HL-60 (cell line): ENCODE measurements around the gene PGS1.

Experiments
- DNase-seq, 2 experiments: peaks; one replicate each; pipeline ENCODE4 v3.0.0-alpha.2; 2010 to 2020; ENCODE audit warnings: low read depth in 1 of 2, low spot score in 1 of 2
- H3K27ac ChIP-seq: fragments of 250-450 bp; sonication (Bioruptor Pico); replicated peaks from 2 replicates; pipeline ENCODE4 v1.5.1; 2020; ENCODE audit warnings: mild to moderate bottlenecking, moderate library complexity
- H3K27me3 ChIP-seq: fragments of 250-450 bp; sonication (Bioruptor Pico); 2 replicates; pipeline ENCODE4 v1.5.1; 2021; ENCODE audit warnings: mild to moderate bottlenecking, moderate library complexity; ENCODE audit not compliant: insufficient read depth, poor library complexity, severe bottlenecking
- H3K4me3 ChIP-seq: replicated peaks from 2 replicates; pipeline ENCODE4 v1.5.1; 2011; ENCODE audit warnings: mild to moderate bottlenecking, control low read depth, low read length; ENCODE audit not compliant: insufficient read depth
- GABPA ChIP-seq: IDR thresholded peaks from 2 replicates; pipeline ENCODE4 v1.6.1; 2012; ENCODE audit warnings: low read depth
- POLR2AphosphoS5 ChIP-seq: IDR thresholded peaks from 2 replicates; pipeline ENCODE4 v1.6.1; 2012; ENCODE audit warnings: low read depth
- SPI1 ChIP-seq: IDR thresholded peaks from 2 replicates; pipeline ENCODE4 v1.6.1; 2012; ENCODE audit warnings: low read depth, mild to moderate bottlenecking, borderline replicate concordance
- TF ChIP-seq, protein P1 (sequence below): IDR thresholded peaks from one replicate; pipeline ENCODE4 v1.5.1; 2011; ENCODE audit warnings: low read length, control low read depth, inconsistent platforms; ENCODE audit not compliant: insufficient read depth
- TF ChIP-seq, protein P2 (sequence below): IDR thresholded peaks from 2 replicates; pipeline ENCODE4 v1.6.1; 2012; ENCODE audit warnings: low read depth; ENCODE audit not compliant: insufficient replicate concordance

Gene PGS1

DNA sequence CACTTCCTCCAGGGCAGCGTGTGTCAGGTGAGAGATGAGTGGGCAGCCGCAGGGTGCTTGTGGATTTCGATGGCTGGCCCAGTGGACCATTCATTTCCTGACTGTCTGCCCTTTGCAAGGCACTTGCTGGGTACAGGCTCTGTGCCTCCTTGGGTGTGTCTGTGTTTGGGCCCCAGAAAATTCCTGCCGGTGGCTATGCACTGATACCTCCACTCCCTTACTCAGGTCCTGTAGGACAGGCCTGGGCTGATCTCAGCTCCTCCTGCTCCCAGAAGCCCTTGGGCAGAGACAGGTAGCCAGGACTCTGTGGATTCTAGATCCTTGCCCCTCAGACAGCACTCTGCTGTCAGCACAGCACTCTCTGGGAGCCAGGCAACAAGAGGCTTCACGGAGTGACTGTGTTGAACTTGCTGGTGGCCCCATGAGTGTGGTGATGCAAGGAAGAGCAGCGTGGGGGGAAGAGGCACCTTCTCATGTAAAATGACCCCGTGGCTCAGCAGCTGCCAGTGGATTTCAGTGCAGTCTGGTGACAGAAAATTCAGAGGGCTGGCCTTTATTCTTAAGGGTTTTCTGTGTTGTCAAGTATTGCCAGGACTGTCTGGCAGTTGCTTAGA lies 29.0 kb downstream of the PGS1 start:
- Histone ChIP-seq H3K27ac (no peak overlapping the region), H3K4me3 (no peak overlapping the region), H3K27me3 (no peaks in the 10 kb centered on the region)
- DNase-seq = no peak
- TF ChIP-seq, protein P1, sequence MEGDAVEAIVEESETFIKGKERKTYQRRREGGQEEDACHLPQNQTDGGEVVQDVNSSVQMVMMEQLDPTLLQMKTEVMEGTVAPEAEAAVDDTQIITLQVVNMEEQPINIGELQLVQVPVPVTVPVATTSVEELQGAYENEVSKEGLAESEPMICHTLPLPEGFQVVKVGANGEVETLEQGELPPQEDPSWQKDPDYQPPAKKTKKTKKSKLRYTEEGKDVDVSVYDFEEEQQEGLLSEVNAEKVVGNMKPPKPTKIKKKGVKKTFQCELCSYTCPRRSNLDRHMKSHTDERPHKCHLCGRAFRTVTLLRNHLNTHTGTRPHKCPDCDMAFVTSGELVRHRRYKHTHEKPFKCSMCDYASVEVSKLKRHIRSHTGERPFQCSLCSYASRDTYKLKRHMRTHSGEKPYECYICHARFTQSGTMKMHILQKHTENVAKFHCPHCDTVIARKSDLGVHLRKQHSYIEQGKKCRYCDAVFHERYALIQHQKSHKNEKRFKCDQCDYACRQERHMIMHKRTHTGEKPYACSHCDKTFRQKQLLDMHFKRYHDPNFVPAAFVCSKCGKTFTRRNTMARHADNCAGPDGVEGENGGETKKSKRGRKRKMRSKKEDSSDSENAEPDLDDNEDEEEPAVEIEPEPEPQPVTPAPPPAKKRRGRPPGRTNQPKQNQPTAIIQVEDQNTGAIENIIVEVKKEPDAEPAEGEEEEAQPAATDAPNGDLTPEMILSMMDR = no peak
- TF ChIP-seq, protein P2, sequence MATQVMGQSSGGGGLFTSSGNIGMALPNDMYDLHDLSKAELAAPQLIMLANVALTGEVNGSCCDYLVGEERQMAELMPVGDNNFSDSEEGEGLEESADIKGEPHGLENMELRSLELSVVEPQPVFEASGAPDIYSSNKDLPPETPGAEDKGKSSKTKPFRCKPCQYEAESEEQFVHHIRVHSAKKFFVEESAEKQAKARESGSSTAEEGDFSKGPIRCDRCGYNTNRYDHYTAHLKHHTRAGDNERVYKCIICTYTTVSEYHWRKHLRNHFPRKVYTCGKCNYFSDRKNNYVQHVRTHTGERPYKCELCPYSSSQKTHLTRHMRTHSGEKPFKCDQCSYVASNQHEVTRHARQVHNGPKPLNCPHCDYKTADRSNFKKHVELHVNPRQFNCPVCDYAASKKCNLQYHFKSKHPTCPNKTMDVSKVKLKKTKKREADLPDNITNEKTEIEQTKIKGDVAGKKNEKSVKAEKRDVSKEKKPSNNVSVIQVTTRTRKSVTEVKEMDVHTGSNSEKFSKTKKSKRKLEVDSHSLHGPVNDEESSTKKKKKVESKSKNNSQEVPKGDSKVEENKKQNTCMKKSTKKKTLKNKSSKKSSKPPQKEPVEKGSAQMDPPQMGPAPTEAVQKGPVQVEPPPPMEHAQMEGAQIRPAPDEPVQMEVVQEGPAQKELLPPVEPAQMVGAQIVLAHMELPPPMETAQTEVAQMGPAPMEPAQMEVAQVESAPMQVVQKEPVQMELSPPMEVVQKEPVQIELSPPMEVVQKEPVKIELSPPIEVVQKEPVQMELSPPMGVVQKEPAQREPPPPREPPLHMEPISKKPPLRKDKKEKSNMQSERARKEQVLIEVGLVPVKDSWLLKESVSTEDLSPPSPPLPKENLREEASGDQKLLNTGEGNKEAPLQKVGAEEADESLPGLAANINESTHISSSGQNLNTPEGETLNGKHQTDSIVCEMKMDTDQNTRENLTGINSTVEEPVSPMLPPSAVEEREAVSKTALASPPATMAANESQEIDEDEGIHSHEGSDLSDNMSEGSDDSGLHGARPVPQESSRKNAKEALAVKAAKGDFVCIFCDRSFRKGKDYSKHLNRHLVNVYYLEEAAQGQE = no peak
- TF ChIP-seq SPI1 = no peak

DNA sequence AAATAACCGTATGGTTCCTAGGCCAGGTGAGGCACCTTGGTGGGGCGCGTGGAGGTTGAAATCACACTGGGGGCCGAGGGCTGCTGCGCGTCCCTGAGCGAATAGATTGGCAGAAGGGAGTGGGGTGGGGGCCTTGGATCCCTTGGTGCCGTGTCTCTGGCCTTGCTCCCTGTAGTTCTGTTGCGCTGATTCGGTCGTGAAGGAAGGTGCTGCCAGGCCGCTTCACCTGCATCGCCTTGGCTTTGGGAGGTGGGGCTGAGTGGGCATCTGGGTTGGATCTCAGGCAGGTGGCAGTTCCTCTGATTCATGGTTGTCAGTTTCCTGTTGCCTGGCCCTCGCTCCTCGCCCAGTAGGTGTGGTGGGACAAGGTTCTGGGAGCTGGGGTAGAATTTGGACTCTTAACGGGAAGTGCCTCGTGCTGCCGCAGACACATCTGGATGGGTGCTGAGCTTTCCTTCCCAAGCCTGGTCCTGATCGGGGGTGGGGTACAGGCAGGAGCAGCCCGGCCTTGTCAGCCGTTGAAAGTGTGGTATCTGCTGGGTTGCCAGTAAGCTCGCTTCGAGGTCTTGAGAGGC lies 30.1 kb downstream of the PGS1 start:
- no peak for DNase-seq
- H3K27ac ChIP-seq = no peak overlapping the region

DNA sequence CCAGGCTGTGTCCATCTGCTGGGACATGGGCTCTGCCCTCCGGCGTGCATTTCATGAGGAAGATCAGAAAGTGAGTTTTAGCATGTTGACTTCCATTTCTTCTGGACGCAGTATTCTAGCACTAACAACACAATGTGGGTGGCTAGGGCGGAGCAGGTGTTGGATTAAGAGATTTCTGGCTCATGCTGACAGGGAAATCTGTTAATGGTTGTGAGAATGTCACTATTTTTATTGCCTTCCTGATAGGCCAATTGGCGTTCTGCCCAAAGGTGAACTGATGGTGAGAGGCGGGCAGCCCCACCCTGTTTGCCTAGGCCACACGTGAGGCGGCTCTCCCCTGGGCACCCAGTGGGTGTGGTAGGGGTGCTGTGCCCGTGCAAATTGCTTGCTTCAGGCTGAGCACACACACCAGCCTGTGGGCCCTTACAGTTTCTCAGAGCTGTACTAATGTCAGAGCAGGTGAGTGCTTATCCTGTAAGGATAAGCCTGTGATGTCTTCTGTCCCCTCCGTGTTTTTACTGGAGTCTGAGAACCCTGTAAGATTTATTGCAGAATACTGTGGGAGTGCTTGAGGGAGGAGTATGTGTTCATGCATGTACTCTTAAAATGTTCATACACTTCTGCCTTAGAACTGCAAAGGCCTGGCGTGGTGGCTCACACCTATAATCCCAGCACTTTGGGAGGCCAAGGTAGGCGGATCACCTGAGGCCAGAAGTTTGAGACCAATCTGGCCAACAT lies 30.9 kb downstream of the PGS1 start:
- DNase-seq = no peak
- Histone ChIP-seq H3K4me3 (no peak overlapping the region), H3K27me3 (no peaks in the 10 kb centered on the region), H3K27ac (no peak overlapping the region)
- no peak for TF ChIP-seq GABPA
- TF ChIP-seq, protein P1 = no peak
- no peak for TF ChIP-seq POLR2AphosphoS5
- TF ChIP-seq SPI1 = no peak
- TF ChIP-seq, protein P2 = no peak

More for the DNA sequence above, 30.1 kb downstream of the PGS1 start:
- Histone ChIP-seq H3K4me3 (no peak overlapping the region), H3K27me3 (no peaks in the 10 kb centered on the region)
- TF ChIP-seq, protein P2 = no peak
- TF ChIP-seq SPI1 = no peak
- TF ChIP-seq GABPA = no peak
- TF ChIP-seq, protein P1 = no peak
- TF ChIP-seq POLR2AphosphoS5 = no peak
